ENCODE data around the gene ENTREP1. TPM values are rescaled to one million over a fixed set of nuclear protein-coding genes. Genes with fewer than 3 reads are reported as not detected.

Gene ENTREP1
- not detected for total RNA-seq

- peak; percentile 22 for DNase-seq
- Mint-ChIP-seq H3K27me3 (peaks cover 44% of the 10 kb centered on the region), H3K4me1 (no peaks in the 10 kb centered on the region), H3K36me3 (ENCODE audit: low read depth) (no peaks in the 10 kb centered on the region), H3K4me3 (peak within 1 kb of the TSS; percentile 44), H3K9me3 (ENCODE audit: low read depth) (no peaks in the 10 kb centered on the region), H3K27ac (no peak within 1 kb of the TSS)
- peak; percentile 42 for ATAC-seq
- intact Hi-C loops (cut with DNase I, micrococcal nuclease) = no loop called here
- ChIA-PET POLR2A (no interaction called here), CTCF (interaction anchor here (0.9 kb wide), 1 partner anchor 64 kb away, joined by 3 read pairs; no protein-coding TSS in a partner anchor)
Observed at GRCh38 chr9:69324549-69325401, at the start of gene ENTREP1. TSS of gene ENTREP1 (plus strand) at chr9:69325215. CDS start at chr9:69325310, 95 bp downstream.

GRCh38 chr9:69276775-69277174 lies 48.2 kb upstream of the ENTREP1 start:
- peaks cover 36% of the 10 kb centered on the region for H3K27me3 Mint-ChIP-seq
- H3K4me3 Mint-ChIP-seq = no peak overlapping the region

GRCh38 chr9:69279084-69279731 lies 45.8 kb upstream of the ENTREP1 start:
- DNase-seq (peak; percentile 69), ATAC-seq (peak; percentile 96)
- H3K27ac Mint-ChIP-seq = peak overlapping the region; percentile 24
- no peaks in the 10 kb centered on the region for H3K36me3 Mint-ChIP-seq (ENCODE audit: low read depth)
- H3K9me3 Mint-ChIP-seq (ENCODE audit: low read depth) = peaks cover 10% of the 10 kb centered on the region
- H3K4me1 Mint-ChIP-seq = peaks cover 9% of the 10 kb centered on the region
- intact Hi-C loops (cut with DNase I, micrococcal nuclease) = loop anchor here in 1 of 2 experiments (1.0 to 5.0 kb wide), 2 partner anchors 39 to 112 kb away; no protein-coding TSS in a partner anchor
- peaks cover 41% of the 10 kb centered on the region for H3K27me3 Mint-ChIP-seq
- ChIA-PET CTCF (no interaction called here), POLR2A (no interaction called here)
- no peak overlapping the region for H3K4me3 Mint-ChIP-seq

More at GRCh38 chr9:69276775-69277174, 48.2 kb upstream of the ENTREP1 start:
- peaks cover 10% of the 10 kb centered on the region for H3K9me3 Mint-ChIP-seq (ENCODE audit: low read depth)
- no peak overlapping the region for H3K27ac Mint-ChIP-seq
- ATAC-seq = no peak
- peaks cover 9% of the 10 kb centered on the region for H3K4me1 Mint-ChIP-seq
- H3K36me3 Mint-ChIP-seq (ENCODE audit: low read depth) = no peaks in the 10 kb centered on the region
- ChIA-PET POLR2A (no interaction called here), CTCF (no interaction called here)
- DNase-seq = no peak
- intact Hi-C loops (cut with DNase I, micrococcal nuclease) = loop anchor here in 1 of 2 experiments (5.0 kb wide), 1 partner anchor 109 kb away; no protein-coding TSS in a partner anchor

GRCh38 chr9:69279733-69280132 lies 45.3 kb upstream of the ENTREP1 start:
- ChIA-PET POLR2A (no interaction called here), CTCF (no interaction called here)
- ATAC-seq (no peak), DNase-seq (no peak)
- Mint-ChIP-seq H3K4me1 (peaks cover 9% of the 10 kb centered on the region), H3K27ac (no peak overlapping the region), H3K4me3 (no peak overlapping the region), H3K36me3 (ENCODE audit: low read depth) (no peaks in the 10 kb centered on the region), H3K27me3 (peaks cover 45% of the 10 kb centered on the region), H3K9me3 (ENCODE audit: low read depth) (peaks cover 10% of the 10 kb centered on the region)
- intact Hi-C loops (cut with DNase I, micrococcal nuclease) = loop anchor here in 1 of 2 experiments (1.0 to 5.0 kb wide), 2 partner anchors 39 to 112 kb away; no protein-coding TSS in a partner anchor

GRCh38 chr9:69283003-69283402 lies 42.0 kb upstream of the ENTREP1 start:
- no peak overlapping the region for H3K4me3 Mint-ChIP-seq
- ATAC-seq (no peak), DNase-seq (no peak)
- no peaks in the 10 kb centered on the region for H3K36me3 Mint-ChIP-seq (ENCODE audit: low read depth)
- POLR2A ChIA-PET = no interaction called here
- no peak overlapping the region for H3K27ac Mint-ChIP-seq
- peaks cover 5% of the 10 kb centered on the region for H3K9me3 Mint-ChIP-seq (ENCODE audit: low read depth)
- H3K4me1 Mint-ChIP-seq = peaks cover 9% of the 10 kb centered on the region
- intact Hi-C loops (cut with DNase I, micrococcal nuclease) = no loop called here
- H3K27me3 Mint-ChIP-seq = peaks cover 45% of the 10 kb centered on the region
- CTCF ChIA-PET = no interaction called here

- no peaks in the 10 kb centered on the region for H3K4me1 Mint-ChIP-seq
- intact Hi-C loops (cut with DNase I, micrococcal nuclease) = no loop called here
- ATAC-seq (no peak), DNase-seq (no peak)
- peaks cover 16% of the 10 kb centered on the region for H3K27me3 Mint-ChIP-seq
- H3K4me3 Mint-ChIP-seq = no peak overlapping the region
- no peak overlapping the region for H3K27ac Mint-ChIP-seq
- ChIA-PET POLR2A (interaction anchor here (0.8 kb wide), 1 partner anchor 18 kb away, joined by 4 read pairs; no protein-coding TSS in a partner anchor), CTCF (no interaction called here)
- H3K36me3 Mint-ChIP-seq (ENCODE audit: low read depth) = no peaks in the 10 kb centered on the region
- no peaks in the 10 kb centered on the region for H3K9me3 Mint-ChIP-seq (ENCODE audit: low read depth)
Observed at GRCh38 chr9:69292078-69292477, 32.9 kb upstream of the ENTREP1 start.

GRCh38 chr9:69293156-69293555 lies 31.9 kb upstream of the ENTREP1 start:
- CTCF ChIA-PET = interaction anchor here (0.7 kb wide), 1 partner anchor 121 kb away, joined by 3 read pairs; no protein-coding TSS in a partner anchor
- no peak for DNase-seq
- H3K4me1 Mint-ChIP-seq = no peaks in the 10 kb centered on the region
- ATAC-seq = no peak
- no peaks in the 10 kb centered on the region for H3K9me3 Mint-ChIP-seq (ENCODE audit: low read depth)
- H3K27me3 Mint-ChIP-seq = peaks cover 10% of the 10 kb centered on the region
- H3K4me3 Mint-ChIP-seq = no peak overlapping the region
- H3K36me3 Mint-ChIP-seq (ENCODE audit: low read depth) = no peaks in the 10 kb centered on the region
- POLR2A ChIA-PET = no interaction called here
- intact Hi-C loops (cut with DNase I, micrococcal nuclease) = no loop called here
- no peak overlapping the region for H3K27ac Mint-ChIP-seq

GRCh38 chr9:69295872-69296552 lies 29.0 kb upstream of the ENTREP1 start:
- Mint-ChIP-seq H3K36me3 (ENCODE audit: low read depth) (no peaks in the 10 kb centered on the region), H3K27me3 (peaks cover 7% of the 10 kb centered on the region), H3K9me3 (ENCODE audit: low read depth) (no peaks in the 10 kb centered on the region), H3K4me1 (no peaks in the 10 kb centered on the region), H3K4me3 (no peak overlapping the region), H3K27ac (no peak overlapping the region)
- ChIA-PET POLR2A (interaction anchor here (0.5 kb wide), 1 partner anchor 103 kb away, joined by 3 read pairs; no protein-coding TSS in a partner anchor), CTCF (no interaction called here)
- intact Hi-C loops (cut with DNase I, micrococcal nuclease) = no loop called here
- no peak for DNase-seq
- ATAC-seq = no peak

GRCh38 chr9:69297300-69297980 lies 27.6 kb upstream of the ENTREP1 start:
- ATAC-seq (no peak), DNase-seq (no peak)
- CTCF ChIA-PET = interaction anchor here (0.6 kb wide), 1 partner anchor 814 kb away, joined by 3 read pairs; no protein-coding TSS in a partner anchor
- no peaks in the 10 kb centered on the region for H3K4me1 Mint-ChIP-seq
- no peaks in the 10 kb centered on the region for H3K36me3 Mint-ChIP-seq (ENCODE audit: low read depth)
- no peak overlapping the region for H3K27ac Mint-ChIP-seq
- H3K9me3 Mint-ChIP-seq (ENCODE audit: low read depth) = no peaks in the 10 kb centered on the region
- no peak overlapping the region for H3K4me3 Mint-ChIP-seq
- peaks cover 6% of the 10 kb centered on the region for H3K27me3 Mint-ChIP-seq
- POLR2A ChIA-PET = no interaction called here
- intact Hi-C loops (cut with DNase I, micrococcal nuclease) = no loop called here

- Mint-ChIP-seq H3K9me3 (ENCODE audit: low read depth) (no peaks in the 10 kb centered on the region), H3K27me3 (peaks cover 8% of the 10 kb centered on the region), H3K27ac (no peak overlapping the region), H3K4me3 (no peak overlapping the region), H3K4me1 (no peaks in the 10 kb centered on the region), H3K36me3 (ENCODE audit: low read depth) (no peaks in the 10 kb centered on the region)
- ATAC-seq (no peak), DNase-seq (no peak)
- intact Hi-C loops (cut with DNase I, micrococcal nuclease) = no loop called here
- POLR2A ChIA-PET = no interaction called here
- CTCF ChIA-PET = no interaction called here
Observed at GRCh38 chr9:69299315-69299714, 25.7 kb upstream of the ENTREP1 start.

- CTCF ChIA-PET = no interaction called here
- no peaks in the 10 kb centered on the region for H3K4me1 Mint-ChIP-seq
- POLR2A ChIA-PET = no interaction called here
- H3K4me3 Mint-ChIP-seq = no peak overlapping the region
- no peak overlapping the region for H3K27ac Mint-ChIP-seq
- intact Hi-C loops (cut with DNase I, micrococcal nuclease) = no loop called here
- peaks cover 12% of the 10 kb centered on the region for H3K27me3 Mint-ChIP-seq
- no peak for ATAC-seq
- H3K9me3 Mint-ChIP-seq (ENCODE audit: low read depth) = no peaks in the 10 kb centered on the region
- no peaks in the 10 kb centered on the region for H3K36me3 Mint-ChIP-seq (ENCODE audit: low read depth)
- DNase-seq = no peak
Observed at GRCh38 chr9:69299826-69300225, 25.2 kb upstream of the ENTREP1 start.
